IPS DF 6.9 (cell line): Measurements from ENCODE around the gene CBR3.

Experiments used
- DNase-seq: peaks from one replicate; pipeline ENCODE4 v3.0.0-alpha.2; 2013; ENCODE audit warnings: low read depth, low spot score
- H3K27ac ChIP-seq: one replicate; pipeline ENCODE4 v1.5.1; 2013; ENCODE audit warnings: low read length, control low read depth
- H3K27me3 ChIP-seq: 2 replicates; pipeline ENCODE4 v1.6.1; 2013; ENCODE audit warnings: mild to moderate bottlenecking, low read length; ENCODE audit not compliant: control insufficient read depth, insufficient read depth
- H3K36me3 ChIP-seq: 2 replicates; pipeline ENCODE4 v1.6.1; 2013; ENCODE audit warnings: low read length; ENCODE audit not compliant: control insufficient read depth, insufficient read depth
- H3K4me1 ChIP-seq: 2 replicates; pipeline ENCODE4 v1.6.1; 2013; ENCODE audit warnings: low read length; ENCODE audit not compliant: control insufficient read depth, insufficient read depth
- H3K4me3 ChIP-seq: 2 replicates; pipeline ENCODE4 v1.5.1; 2013; ENCODE audit warnings: mild to moderate bottlenecking, low read length
- H3K9me3 ChIP-seq: 2 replicates; pipeline ENCODE4 v1.6.1; 2013; ENCODE audit warnings: low read length, inconsistent platforms; ENCODE audit not compliant: control insufficient read depth, insufficient read depth
- WGBS: extraction: QIAGEN DNeasy Blood & Tissue Kit; methylation state at CpG from one replicate; pipeline ENCODE4 v1.1.7; 2013; ENCODE audit warnings: mixed read lengths, missing lambda C conversion rate; ENCODE audit not compliant: insufficient read length, insufficient coverage; 5-methylcytosine and 5-hydroxymethylcytosine counted together

Gene CBR3

GRCh38 chr21:36149788-36150711 is 15.2 kb downstream of the CBR3 start:
- no peaks in the 10 kb centered on the region for H3K36me3 ChIP-seq
- DNase-seq, result no peak
- H3K27ac ChIP-seq, result no peak overlapping the region
- no peaks in the 10 kb centered on the region for H3K9me3 ChIP-seq
- H3K4me1 ChIP-seq, result no peaks in the 10 kb centered on the region
- H3K4me3 ChIP-seq, result no peak overlapping the region
- no peaks in the 10 kb centered on the region; the same call in 1 of the 2 replicates for H3K27me3 ChIP-seq
- no CpG with 5 or more reads among the region's 7 CpGs for WGBS

DNA sequence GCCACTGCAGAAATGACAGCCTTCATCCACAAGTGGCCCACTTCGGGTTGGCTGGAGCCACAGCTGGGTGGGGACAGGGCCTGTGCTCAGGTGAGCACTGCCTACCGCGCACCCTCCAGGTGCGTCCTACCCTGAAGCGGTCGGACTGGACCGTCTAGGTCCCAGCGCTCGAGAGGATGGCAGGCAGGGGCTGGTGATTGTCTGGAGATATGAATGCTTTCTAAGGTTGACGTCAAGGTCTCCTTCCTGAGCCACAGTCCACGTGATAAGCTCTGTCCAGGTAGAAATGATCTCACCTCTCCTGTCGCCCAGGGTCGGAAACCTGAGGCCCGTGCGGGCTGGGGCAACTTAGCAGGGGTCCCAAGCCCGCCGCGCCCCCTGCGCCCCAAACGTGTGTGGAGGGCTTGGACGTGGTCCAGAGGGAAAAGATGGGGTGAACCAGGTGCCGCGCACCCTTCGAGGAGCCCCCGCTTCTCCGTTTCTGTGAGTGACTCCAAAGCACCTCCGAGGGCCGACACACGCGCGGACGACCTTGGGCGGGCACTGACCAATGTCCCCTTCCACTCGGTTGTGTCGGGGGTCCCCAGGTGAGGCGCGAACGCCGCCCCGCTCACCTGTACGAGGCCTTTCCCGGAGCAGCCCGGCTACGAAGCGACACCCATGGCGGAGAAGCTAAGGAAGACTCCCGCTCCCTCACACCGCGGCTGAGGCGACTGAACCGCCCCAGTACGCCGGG is 20.9 kb downstream of the CBR3 start:
- no peak overlapping the region for H3K27ac ChIP-seq
- H3K9me3 ChIP-seq, result no peaks in the 10 kb centered on the region
- peak overlapping the region; percentile 59 for H3K4me3 ChIP-seq
- no CpG with 5 or more reads among the region's 53 CpGs for WGBS
- H3K4me1 ChIP-seq, result peaks cover 3% of the 10 kb centered on the region; the same call in 1 of the 2 replicates
- H3K36me3 ChIP-seq, result no peaks in the 10 kb centered on the region
- peaks cover 5% of the 10 kb centered on the region; the same call in 1 of the 2 replicates for H3K27me3 ChIP-seq
- DNase-seq, result no peak

DNA sequence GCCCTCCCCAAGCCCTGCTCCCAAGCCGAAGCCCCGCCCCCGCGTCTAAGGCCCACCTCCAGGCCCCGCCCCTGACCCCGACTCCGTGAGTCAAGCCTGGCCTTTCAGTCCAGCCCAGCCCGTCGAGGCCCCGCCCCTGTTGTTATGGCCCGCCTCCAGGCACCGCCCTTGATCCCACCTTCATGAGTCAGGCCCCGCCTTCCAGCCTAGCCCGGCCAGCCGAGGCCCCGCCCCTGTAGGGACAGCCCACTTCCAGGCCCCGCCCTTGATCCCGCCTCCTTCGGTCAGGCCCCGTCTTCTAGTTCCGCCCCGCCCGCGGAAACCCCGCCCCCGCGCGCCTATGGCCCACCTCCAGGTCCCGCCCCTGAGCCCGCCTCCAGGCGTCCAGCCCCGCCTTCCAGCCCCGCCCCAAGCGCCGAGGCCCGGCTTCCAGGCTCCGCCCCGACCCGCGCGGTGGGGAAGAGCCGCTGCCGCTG is 21.5 kb downstream of the CBR3 start:
- Histone ChIP-seq H3K9me3 (no peaks in the 10 kb centered on the region), H3K36me3 (no peaks in the 10 kb centered on the region), H3K27me3 (peaks cover 5% of the 10 kb centered on the region; the same call in 1 of the 2 replicates), H3K4me3 (peak overlapping the region; percentile 98), H3K27ac (no peak overlapping the region), H3K4me1 (peaks cover 3% of the 10 kb centered on the region; the same call in 1 of the 2 replicates)
- WGBS, result no CpG with 5 or more reads among the region's 43 CpGs
- DNase-seq, result peak; percentile 83

DNA sequence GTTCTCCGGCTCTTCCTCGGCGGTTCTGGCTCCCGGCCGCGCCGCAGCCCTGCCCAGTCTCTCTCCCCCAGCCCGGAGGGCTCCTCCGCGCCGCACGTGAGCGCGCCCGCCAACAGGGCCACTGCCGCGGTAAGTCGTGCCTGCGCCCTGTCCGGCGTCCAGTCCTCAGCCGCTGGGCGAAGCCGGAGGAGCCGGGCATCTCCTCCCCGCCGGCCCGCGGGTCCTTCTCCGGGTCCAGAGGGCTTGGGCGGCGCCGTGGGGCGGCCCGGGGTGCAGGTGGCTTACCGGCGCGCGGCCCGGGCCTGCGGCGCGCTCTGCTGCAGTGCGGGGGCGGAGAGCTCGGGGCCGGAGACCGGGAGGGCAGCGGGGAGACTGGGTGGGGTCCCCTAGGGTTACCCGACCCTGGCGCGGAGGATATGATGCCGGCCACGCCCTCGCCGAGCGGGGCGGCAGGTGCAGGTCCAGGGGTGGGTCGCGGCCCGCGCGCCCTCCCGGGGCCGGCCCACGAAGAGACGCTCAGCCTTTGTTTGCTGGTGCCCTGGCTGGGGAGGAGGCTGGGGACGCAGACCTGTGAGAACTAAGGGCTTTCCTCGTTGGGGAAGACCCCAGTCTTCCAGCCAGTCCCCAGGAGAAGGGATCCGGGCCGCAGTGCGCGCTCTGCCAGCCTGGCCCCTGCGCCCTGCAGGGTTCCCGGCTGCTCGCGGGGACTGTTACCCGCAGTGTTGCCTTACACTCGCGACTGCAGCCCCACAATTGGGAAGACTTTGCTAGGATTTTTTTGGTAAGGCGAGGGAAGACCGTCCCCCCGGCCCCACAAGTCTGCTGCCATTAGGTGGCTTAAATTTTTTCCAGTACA is 22.2 kb downstream of the CBR3 start, which contains the start of gene DOP1B:
TSS of gene DOP1B (plus strand) at position 10 of the 856 bp plus-strand sequence. CDS start 7,910 bp downstream, outside the sequence.
- H3K27me3 ChIP-seq, result peaks cover 5% of the 10 kb centered on the region; the same call in 1 of the 2 replicates
- H3K9me3 ChIP-seq, result no peaks in the 10 kb centered on the region
- DNase-seq, result no peak
- H3K36me3 ChIP-seq, result no peaks in the 10 kb centered on the region
- WGBS, result no CpG with 5 or more reads among the region's 83 CpGs
- peaks cover 3% of the 10 kb centered on the region; the same call in 1 of the 2 replicates for H3K4me1 ChIP-seq
- peak within 1 kb of the TSS; percentile 98 for H3K4me3 ChIP-seq
- no peak within 1 kb of the TSS for H3K27ac ChIP-seq

DNA sequence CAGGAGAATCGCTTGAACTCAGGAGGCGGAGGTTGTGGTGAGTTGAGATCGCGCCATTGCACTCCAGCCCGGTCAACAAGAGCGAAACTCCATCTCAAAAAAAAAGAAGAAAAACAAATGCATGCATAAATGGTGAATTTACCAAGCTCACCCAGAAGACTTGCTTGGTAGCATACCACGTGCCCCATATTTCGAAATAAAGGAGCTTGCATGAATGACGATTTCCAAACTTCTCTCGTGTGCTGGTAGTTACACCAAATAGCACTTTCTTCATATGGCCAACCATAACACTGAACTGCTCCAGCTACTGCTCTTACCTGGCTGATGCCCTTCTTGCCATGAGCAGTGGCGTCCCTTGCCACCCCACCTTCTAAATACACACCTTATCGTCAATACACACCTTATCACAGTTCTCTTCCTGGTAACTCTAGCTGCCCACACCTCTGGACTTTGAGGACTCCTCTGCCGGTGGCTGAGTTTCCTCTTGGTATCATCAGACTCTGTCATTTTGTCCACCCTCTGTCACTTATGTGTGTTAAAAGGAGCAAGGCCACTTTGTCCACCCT is 24.6 kb downstream of the CBR3 start:
- Histone ChIP-seq H3K4me3 (no peak overlapping the region), H3K9me3 (no peaks in the 10 kb centered on the region), H3K27me3 (peaks cover 5% of the 10 kb centered on the region; the same call in 1 of the 2 replicates), H3K27ac (no peak overlapping the region), H3K36me3 (no peaks in the 10 kb centered on the region), H3K4me1 (peaks cover 3% of the 10 kb centered on the region; the same call in 1 of the 2 replicates)
- WGBS, result no CpG with 5 or more reads among the region's 13 CpGs
- DNase-seq, result no peak

DNA sequence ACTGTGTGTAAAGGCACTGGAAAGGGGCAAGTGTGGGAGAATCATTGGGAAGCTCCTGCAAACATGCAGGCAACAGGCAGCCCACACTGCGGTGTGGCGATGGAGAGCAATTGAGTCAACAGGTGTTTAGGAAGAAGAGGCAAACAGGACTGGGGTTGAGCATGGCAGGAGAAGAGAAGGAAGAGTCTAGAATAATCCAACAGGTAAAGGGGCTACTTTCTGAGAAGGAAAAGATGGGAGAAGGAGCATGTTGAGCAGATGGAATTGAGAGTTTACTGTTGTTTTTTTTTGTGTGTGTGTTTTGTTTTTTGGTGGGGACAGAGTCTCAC is 25.9 kb downstream of the CBR3 start:
- Histone ChIP-seq H3K36me3 (no peaks in the 10 kb centered on the region), H3K9me3 (no peaks in the 10 kb centered on the region), H3K27ac (no peak overlapping the region), H3K27me3 (no peaks in the 10 kb centered on the region), H3K4me1 (no peaks in the 10 kb centered on the region), H3K4me3 (no peak overlapping the region)
- no CpG with 5 or more reads among the region's 2 CpGs for WGBS
- DNase-seq, result no peak

- H3K9me3 ChIP-seq, result no peaks in the 10 kb centered on the region
- H3K4me3 ChIP-seq, result no peak overlapping the region
- H3K4me1 ChIP-seq, result no peaks in the 10 kb centered on the region
- no peaks in the 10 kb centered on the region for H3K27me3 ChIP-seq
- WGBS, result no CpG with 5 or more reads among the region's 5 CpGs
- no peak overlapping the region for H3K27ac ChIP-seq
- no peaks in the 10 kb centered on the region for H3K36me3 ChIP-seq
- no peak for DNase-seq
These were observed 27.8 kb downstream of the CBR3 start for GRCh38 chr21:36162631-36163030.

DNA sequence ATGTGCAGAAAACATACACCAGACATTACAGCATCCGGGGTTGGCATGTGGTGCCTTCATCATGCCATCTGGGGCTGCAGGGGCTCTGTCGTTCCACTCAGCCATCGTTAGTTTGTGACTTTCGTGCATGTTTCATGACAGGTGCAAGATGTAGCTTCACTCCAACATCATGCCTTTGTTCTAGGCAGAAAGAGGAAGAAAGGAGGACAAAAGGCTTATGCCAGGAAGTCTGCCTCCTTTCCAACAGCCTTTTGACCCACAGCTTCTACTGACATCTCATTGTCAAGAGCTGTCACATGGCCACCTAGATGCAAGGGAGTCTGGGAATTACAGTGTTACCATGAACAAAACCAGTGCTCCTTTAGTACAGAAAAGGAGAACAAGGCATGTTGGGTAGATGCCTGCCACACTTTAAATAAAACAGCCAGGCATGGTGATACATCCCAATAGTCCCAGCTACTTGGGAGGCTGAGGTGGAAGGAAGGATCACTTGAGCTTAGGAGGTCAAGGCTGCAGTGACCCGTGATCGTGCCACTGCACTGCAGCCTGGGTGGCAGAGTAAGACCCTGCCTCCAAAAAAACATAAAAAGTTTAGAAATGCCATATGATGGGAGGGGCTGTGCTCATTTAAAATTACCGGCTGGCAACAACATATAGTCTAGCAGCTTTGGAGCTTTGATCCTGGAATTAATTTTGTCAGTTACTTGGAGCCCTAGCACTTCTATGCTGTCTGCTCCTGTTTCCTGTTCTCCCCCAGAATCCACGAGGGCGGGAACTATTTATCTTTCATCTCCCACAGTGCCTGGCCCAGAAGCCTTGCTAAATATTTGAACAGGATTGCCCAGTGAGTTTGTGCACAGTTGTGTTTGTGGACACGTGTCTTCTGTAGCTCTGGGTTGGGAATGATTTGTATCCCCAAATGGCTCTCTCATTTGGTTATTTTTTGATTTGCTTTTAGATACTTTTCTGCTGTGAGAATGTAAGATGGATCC is 29.2 kb downstream of the CBR3 start:
- DNase-seq, result no peak
- no CpG with 5 or more reads among the region's 10 CpGs for WGBS
- H3K27me3 ChIP-seq, result no peaks in the 10 kb centered on the region
- no peaks in the 10 kb centered on the region for H3K36me3 ChIP-seq
- no peak overlapping the region for H3K4me3 ChIP-seq
- H3K27ac ChIP-seq, result no peak overlapping the region
- no peaks in the 10 kb centered on the region for H3K9me3 ChIP-seq
- no peaks in the 10 kb centered on the region for H3K4me1 ChIP-seq

GRCh38 chr21:36165356-36165755 is 30.5 kb downstream of the CBR3 start:
- Histone ChIP-seq H3K4me1 (no peaks in the 10 kb centered on the region), H3K4me3 (no peak overlapping the region), H3K27me3 (no peaks in the 10 kb centered on the region), H3K36me3 (no peaks in the 10 kb centered on the region), H3K27ac (no peak overlapping the region), H3K9me3 (no peaks in the 10 kb centered on the region)
- DNase-seq, result no peak
- WGBS, result no CpG with 5 or more reads among the region's 11 CpGs
